Mononuclear cell (primary cell): ENCODE measurements around the gene RGS17. TPM values are rescaled to one million over a fixed set of nuclear protein-coding genes. Genes with fewer than 3 reads are reported as not detected.

Experiments used
- H3K27me3 ChIP-seq: 2 replicates; pipeline ENCODE4 v1.6.0; 2011; ENCODE audit warnings: low read length, control low read depth; ENCODE audit not compliant: insufficient read depth
- H3K4me1 ChIP-seq: 2 replicates; pipeline ENCODE4 v1.5.1; 2011; ENCODE audit warnings: mild to moderate bottlenecking, low read length, control low read depth; ENCODE audit not compliant: insufficient read depth
- H3K4me3 ChIP-seq: 2 replicates; pipeline ENCODE4 v1.5.1; 2011; ENCODE audit warnings: mild to moderate bottlenecking, low read length, moderate library complexity
- H3K9me3 ChIP-seq: 2 replicates; pipeline ENCODE4 v1.5.1; 2011; ENCODE audit warnings: low read depth, mild to moderate bottlenecking, control low read depth, low read length
- total RNA-seq: library from RNA; depleted of rRNA; stranded (reverse); fragments of >200 nt; gene quantifications from one replicate; pipeline ENCODE4 v1.2.3, GENCODE V29; 2012

RGS17 gene
- not detected for total RNA-seq

DNA sequence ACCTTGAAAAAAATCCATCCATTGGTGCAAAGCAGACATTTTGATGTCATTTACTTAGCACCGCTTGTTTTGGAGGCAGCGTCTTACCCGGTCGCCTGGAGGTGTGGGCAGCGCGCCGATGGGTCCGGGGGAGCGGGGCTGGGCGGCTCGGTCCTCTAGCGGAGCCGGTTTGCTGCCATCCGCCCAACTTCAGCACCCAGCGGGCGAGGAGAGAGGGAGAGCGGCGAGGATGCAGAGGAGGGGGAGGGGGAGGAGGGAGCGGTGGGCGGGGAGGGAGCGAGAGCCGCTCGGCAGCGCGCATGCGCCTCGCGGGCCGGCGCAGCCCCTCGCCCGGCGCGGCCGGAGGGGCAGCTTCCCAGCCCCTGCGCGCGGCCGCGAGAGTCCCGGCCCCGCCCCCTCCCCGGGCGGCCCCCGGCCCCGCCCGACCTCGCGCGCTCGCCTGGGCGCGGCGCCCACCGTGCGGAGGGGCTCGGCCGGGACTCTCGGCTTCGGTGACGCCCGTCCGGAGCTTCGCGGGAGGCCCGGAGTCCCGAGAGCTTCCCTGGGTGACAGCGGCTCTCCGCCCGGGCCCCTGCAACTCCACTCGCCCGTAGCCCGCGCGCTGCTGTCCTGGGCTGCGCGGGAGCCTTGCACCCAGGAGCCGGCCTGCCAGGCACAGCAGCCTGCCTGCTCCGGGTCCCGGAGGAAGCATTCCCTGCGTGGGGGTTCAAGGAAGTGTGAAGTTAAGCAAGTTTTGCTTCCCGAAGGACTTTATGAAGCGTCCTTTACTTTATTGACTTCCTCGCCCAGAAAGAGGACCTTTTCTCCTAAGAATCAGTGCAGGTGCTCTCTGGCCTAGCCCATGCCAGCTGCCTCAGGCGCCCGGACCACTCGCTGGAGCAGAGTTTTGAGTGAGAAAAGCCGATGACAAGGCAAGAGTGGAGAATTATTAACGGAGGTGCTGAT, at the start of gene RGS17:
RGS17 (minus strand) TSS at position 246 of the 945 bp plus-strand sequence. CDS start 87,264 bp downstream, outside the sequence.
- peak within 1 kb of the TSS; percentile 27 for H3K4me3 ChIP-seq
- no peaks in the 10 kb centered on the region for H3K9me3 ChIP-seq
- H3K4me1 ChIP-seq = peaks cover 17% of the 10 kb centered on the region
- peaks cover 56% of the 10 kb centered on the region for H3K27me3 ChIP-seq

DNA sequence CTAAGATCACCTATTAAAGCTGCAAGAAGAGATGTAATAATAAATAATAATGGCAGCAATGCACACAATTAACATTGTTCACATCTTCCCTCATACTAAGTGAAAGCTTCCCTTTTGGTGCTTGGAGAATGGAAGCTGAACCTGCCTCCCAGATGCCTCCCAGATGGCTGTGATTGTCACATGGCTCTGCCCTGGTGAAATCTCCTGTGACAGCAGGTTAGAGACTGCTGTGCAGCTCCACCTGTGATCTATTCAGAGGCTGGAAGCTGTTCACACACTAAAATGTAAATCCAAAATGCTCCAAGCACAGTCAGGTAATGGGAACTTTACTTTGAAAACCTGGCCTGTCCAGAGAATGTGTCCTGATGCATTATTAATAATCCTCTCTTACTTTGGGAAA, 41.7 kb upstream of the RGS17 start:
- Histone ChIP-seq H3K27me3 (no peaks in the 10 kb centered on the region), H3K4me1 (no peaks in the 10 kb centered on the region), H3K4me3 (no peak overlapping the region), H3K9me3 (no peaks in the 10 kb centered on the region)

DNA sequence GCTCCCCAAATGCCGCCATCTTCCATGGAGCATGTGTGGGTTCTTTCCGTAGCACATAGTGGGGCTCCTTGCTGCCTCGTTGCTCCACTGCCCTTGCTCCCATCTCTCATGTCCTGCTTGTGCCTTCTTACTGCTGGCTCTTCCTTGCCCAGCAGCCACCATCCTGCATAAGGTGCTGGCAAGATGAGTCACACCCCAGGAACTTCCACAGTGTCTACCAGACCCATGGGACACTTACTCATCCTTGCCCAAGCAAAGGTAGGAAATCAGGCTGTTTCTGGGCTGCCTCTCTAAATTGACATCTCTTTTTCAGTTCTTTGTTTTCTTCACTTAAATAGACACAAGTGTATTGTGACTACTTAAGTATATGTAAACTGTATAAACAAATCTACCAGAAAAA, 39.4 kb upstream of the RGS17 start:
- Histone ChIP-seq H3K4me1 (no peaks in the 10 kb centered on the region), H3K4me3 (no peak overlapping the region), H3K27me3 (no peaks in the 10 kb centered on the region), H3K9me3 (no peaks in the 10 kb centered on the region)

DNA sequence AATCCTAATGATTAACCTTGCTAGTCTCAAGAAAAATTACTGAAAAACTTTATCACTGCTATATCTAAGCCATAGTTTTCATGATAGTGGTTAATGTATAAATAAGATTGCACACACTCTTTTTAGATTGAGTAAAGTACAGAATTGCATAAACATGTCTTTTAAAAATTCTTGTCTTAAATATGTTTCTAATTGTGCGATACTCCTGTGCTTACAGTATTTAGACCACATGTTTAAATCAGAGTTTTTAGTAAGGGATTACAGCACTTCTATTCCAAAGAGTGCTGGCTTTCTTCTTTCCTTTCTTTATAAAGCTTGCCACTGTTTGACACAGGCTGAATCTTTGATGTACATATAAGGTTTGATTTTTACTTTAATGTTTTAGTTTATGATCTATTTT, 36.8 kb upstream of the RGS17 start:
- no peaks in the 10 kb centered on the region for H3K9me3 ChIP-seq
- H3K4me1 ChIP-seq = no peaks in the 10 kb centered on the region
- no peaks in the 10 kb centered on the region for H3K27me3 ChIP-seq
- no peak overlapping the region for H3K4me3 ChIP-seq

DNA sequence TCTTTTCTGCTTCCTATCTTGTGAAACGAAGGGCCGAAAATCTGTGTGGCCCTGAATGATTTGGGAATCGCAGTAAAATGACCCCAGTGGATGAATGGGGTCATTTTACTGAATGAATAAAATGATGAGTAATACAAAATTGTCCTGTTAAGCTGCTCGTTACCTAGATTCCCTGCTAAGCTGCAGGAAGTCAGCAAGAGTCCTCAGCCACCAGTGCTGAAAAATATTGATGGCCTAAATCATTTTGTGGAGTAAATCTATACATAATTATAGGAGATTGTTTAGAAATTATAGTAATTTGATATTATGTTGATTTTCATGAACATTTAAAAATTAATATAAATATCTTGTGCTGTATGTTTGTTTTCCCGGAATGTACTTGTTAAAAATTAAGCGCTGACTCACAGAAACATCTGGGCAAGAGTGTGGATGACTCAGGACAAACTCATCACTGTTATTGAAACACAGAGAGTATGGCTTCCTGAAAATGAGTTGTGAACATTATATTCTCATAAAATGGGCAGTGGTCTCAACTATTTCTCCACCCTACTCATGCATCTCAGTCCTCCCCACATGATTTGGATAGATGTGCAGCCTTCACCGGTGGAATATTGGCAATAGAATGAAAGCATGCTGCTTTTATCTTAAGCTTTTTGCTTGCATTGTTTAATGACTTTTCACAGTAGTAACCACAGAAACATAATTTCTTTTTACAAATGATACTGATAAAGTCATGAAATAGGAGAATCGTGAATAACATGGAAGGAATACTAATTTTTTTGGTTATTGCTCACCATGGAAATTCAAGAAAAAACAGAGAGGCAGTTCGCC, 36.2 kb upstream of the RGS17 start:
- Histone ChIP-seq H3K27me3 (no peaks in the 10 kb centered on the region), H3K9me3 (no peaks in the 10 kb centered on the region), H3K4me3 (no peak overlapping the region), H3K4me1 (no peaks in the 10 kb centered on the region)

- no peak overlapping the region for H3K4me3 ChIP-seq
- no peaks in the 10 kb centered on the region for H3K9me3 ChIP-seq
- no peaks in the 10 kb centered on the region for H3K4me1 ChIP-seq
- H3K27me3 ChIP-seq = no peaks in the 10 kb centered on the region
These were observed 31.6 kb upstream of the RGS17 start for GRCh38 chr6:153162646-153163045.

- no peaks in the 10 kb centered on the region for H3K27me3 ChIP-seq
- H3K4me3 ChIP-seq = no peak overlapping the region
- H3K9me3 ChIP-seq = no peaks in the 10 kb centered on the region
- H3K4me1 ChIP-seq = no peaks in the 10 kb centered on the region
These were observed 31.1 kb upstream of the RGS17 start for GRCh38 chr6:153162172-153162571.

GRCh38 chr6:153160221-153160620, 29.1 kb upstream of the RGS17 start:
- Histone ChIP-seq H3K4me1 (no peaks in the 10 kb centered on the region), H3K9me3 (no peaks in the 10 kb centered on the region), H3K4me3 (no peak overlapping the region), H3K27me3 (no peaks in the 10 kb centered on the region)

DNA sequence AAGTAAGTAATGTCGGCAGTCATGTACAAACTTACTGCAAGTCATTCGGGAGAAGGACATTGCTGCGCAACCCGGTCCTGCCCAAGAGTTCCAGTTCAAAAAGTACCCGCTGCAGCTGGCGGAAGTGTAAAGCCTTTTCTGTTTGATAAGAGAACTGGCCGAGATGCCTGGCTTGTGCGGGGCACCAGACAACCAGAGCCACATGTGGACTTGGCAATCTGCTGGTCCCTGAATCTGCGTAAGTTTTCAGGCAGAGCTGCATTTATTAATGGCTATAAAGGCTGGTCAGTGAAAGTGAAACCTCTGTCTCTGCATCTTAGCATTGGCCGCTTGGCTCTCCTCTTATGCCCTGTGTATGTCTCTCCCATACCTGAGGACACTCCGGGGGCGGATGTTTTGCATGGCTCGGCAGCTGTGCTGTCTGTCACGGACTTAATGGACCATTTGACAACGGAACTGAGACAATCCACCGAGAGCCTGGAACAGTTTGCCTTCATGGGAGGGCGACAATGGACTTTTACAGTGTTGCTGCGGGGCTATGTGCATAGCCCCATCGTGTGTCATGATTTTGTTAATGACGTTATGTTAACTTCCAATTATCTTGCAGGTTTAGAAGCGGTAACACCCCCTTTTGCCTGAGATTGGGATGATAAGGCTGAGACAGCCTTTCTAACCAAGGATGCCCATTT, 19.8 kb upstream of the RGS17 start:
- Histone ChIP-seq H3K4me3 (no peak overlapping the region), H3K9me3 (no peaks in the 10 kb centered on the region), H3K27me3 (no peaks in the 10 kb centered on the region), H3K4me1 (no peaks in the 10 kb centered on the region)

GRCh38 chr6:153150371-153150751, 19.3 kb upstream of the RGS17 start:
- Histone ChIP-seq H3K27me3 (no peaks in the 10 kb centered on the region), H3K4me1 (no peaks in the 10 kb centered on the region), H3K9me3 (no peaks in the 10 kb centered on the region), H3K4me3 (no peak overlapping the region)

- Histone ChIP-seq H3K4me3 (no peak overlapping the region), H3K9me3 (no peaks in the 10 kb centered on the region), H3K27me3 (no peaks in the 10 kb centered on the region), H3K4me1 (no peaks in the 10 kb centered on the region)
These were observed 18.8 kb upstream of the RGS17 start for GRCh38 chr6:153149891-153150290.

DNA sequence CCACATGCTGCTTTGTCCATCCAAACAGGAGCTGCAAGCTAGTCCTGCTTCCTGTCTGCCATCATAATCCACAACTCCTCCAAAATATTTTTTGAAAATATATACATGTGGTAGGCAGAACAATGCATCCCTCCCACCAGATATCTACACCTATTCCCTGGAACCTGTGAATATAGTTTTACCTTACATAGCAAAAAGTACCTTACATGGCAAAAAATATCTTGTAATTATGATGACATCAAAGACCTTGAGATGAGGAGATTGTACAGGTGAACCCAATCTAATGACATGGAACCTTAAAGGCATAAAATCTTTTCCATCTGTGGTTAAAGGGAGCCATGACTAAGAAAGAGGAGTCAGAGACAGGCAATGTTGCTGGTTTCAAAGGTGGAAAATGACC, 15.3 kb upstream of the RGS17 start:
- Histone ChIP-seq H3K27me3 (no peaks in the 10 kb centered on the region), H3K4me1 (no peaks in the 10 kb centered on the region), H3K9me3 (no peaks in the 10 kb centered on the region), H3K4me3 (no peak overlapping the region)

DNA sequence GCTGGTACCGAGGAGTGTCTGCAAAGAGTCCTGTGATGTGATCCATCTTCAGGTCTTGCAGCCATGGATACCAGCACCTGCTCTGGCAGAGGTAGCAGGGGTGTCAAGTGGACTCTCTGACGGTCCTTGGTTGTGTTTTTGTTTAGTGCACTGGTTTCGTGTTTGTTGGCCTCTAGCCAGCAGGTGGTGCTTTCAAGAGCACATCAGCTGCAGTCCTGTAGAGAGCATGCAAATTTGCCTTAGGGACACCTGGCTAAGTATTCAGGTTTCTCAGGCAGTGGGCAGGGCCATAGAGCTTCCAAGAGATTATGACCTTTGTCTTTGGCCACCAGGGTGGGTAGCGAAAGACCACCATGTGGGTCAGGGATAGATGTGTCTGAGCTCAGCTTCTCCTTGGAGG, 14.5 kb upstream of the RGS17 start:
- Histone ChIP-seq H3K4me1 (no peaks in the 10 kb centered on the region), H3K27me3 (no peaks in the 10 kb centered on the region), H3K9me3 (no peaks in the 10 kb centered on the region), H3K4me3 (no peak overlapping the region)

DNA sequence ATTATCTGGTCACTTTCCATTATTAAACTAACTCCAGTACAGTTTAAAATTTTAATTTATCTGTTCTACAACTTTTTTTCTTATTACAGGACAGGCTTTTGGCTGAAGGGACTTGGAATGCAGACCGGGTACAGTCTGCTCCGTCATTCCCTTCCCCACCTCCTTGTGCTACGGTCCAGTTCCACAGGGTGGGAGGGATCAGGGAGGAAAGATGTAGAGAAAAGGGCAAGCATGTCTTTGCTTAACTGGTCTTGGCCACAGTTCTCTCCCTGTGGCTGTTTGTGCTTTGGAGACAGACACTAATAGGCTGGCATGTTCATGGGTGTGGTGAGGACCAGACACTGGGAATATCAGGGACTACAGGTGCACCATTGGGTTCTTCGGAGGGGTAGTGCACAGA, 12.1 kb upstream of the RGS17 start:
- no peaks in the 10 kb centered on the region for H3K9me3 ChIP-seq
- no peaks in the 10 kb centered on the region for H3K4me1 ChIP-seq
- no peaks in the 10 kb centered on the region for H3K27me3 ChIP-seq
- H3K4me3 ChIP-seq = no peak overlapping the region

GRCh38 chr6:153140299-153140698, 9.2 kb upstream of the RGS17 start:
- Histone ChIP-seq H3K4me1 (no peaks in the 10 kb centered on the region), H3K27me3 (no peaks in the 10 kb centered on the region), H3K4me3 (no peak overlapping the region), H3K9me3 (no peaks in the 10 kb centered on the region)
